GM12874 (cell line): ENCODE results near the gene ANGPTL5.
A peak's percentile ranks its signal among the peaks of the same experiment; 100 is the strongest.

Experiments
- TF ChIP-seq, protein P1 (sequence below): IDR thresholded peaks from 2 replicates; pipeline ENCODE4 v1.5.1; 2011; ENCODE audit warnings: low read depth, mild to moderate bottlenecking, control low read depth, low read length, moderate library complexity; ENCODE audit not compliant: insufficient read depth

ANGPTL5 gene

GRCh38 chr11:101866619-101867491 lies 49.5 kb downstream of the ANGPTL5 start:
- TF ChIP-seq, protein P1, sequence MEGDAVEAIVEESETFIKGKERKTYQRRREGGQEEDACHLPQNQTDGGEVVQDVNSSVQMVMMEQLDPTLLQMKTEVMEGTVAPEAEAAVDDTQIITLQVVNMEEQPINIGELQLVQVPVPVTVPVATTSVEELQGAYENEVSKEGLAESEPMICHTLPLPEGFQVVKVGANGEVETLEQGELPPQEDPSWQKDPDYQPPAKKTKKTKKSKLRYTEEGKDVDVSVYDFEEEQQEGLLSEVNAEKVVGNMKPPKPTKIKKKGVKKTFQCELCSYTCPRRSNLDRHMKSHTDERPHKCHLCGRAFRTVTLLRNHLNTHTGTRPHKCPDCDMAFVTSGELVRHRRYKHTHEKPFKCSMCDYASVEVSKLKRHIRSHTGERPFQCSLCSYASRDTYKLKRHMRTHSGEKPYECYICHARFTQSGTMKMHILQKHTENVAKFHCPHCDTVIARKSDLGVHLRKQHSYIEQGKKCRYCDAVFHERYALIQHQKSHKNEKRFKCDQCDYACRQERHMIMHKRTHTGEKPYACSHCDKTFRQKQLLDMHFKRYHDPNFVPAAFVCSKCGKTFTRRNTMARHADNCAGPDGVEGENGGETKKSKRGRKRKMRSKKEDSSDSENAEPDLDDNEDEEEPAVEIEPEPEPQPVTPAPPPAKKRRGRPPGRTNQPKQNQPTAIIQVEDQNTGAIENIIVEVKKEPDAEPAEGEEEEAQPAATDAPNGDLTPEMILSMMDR, result no peak

DNA sequence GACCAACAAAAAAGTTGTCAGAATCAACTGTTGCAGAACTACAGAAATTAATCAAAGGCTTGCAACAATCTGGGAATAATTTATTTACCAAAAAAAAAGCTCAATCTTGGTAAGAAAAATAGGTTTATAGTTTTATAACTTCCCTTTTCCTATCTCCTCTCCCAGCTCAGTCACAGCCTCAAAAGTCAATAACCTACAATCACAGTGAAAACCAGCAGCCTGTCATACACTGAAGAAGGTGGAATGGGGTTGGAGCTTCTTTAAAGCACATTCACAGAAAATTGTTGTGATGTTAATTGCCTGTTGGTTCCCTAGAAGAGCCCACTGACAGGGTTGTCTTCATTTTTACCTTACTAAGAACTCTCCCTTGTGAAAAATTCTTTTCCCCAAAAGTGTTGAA lies 52.2 kb downstream of the ANGPTL5 start:
- TF ChIP-seq, protein P1, result no peak

DNA sequence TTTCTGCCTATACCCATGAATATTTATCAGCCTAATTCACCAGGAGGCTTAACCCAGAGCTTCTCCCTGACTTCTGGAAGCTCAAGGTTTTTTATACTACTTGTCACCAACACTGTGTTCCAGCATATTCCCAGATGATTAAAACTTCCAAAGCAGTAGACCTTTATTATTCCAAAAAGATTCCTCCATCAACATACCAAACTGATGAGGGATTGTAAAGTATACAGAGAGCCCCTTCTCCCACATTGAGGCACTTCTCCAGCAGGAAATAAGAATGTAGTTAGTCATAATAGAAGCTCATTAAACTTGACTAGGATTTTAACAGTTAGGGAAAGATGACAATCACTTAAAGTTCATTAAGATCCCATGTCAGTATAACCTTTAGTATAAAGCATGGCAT lies 53.0 kb downstream of the ANGPTL5 start:
- TF ChIP-seq, protein P1, result no peak

DNA sequence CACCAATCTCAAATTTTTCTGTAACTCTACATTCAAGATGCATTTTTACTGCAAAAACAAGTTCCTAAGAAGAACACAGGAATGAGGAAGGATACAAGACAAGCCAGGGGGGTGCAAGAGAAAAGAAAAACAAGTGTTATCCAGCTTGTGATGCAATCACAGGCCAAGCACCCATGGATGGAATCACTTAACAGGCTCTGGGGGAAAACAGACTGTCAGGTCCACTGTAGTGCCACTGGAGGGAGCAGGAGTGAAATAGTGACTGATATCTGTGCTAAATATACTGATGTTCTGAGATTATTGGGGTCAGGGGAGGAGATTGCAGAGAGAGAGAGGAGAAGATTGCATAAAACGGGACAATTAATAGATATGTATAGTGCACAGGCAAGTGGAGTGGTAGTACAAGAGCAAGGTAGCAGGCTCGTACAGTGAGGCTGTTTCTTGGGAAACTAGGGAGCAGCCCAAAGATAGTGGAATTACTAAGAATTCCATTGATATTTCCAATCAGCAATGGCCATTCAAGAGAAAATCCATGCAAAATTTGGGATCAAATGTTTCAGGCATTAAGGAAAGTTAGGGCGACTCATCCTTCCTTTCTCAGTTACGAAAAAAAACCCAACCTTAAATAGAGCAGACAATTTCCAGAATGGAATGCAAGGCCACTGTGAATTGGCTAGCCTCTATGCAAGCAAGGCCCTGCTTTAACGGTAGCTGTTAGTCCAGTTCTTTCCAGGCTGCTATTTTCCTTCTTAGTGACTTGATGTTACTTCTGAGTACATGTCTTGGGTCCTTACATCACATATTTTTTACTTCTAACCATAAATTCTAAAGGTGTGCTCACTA lies 53.7 kb downstream of the ANGPTL5 start:
- TF ChIP-seq, protein P1, result 0 out of 2 replicates have a peak, but pooled peaks have one; percentile 3

GRCh38 chr11:101860696-101861427 lies 55.5 kb downstream of the ANGPTL5 start:
- TF ChIP-seq, protein P1, result peak; percentile 68

DNA sequence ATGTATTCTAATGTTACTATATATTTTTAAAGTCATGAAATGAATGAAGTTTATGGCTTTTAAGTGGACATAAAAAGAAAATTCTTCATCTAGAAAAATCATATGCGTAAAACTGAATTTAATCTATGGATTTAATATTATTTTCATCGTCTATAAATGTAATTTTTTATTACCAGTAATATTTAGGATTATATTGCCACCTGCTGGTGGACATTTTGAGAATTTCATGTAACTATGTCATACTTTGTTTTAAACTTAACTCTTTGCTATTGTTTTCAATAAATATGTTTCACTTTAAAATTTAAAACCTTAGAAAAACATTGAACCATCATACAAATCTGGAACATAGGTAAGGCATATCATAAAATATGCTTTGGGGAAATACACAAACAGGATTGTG lies 68.1 kb downstream of the ANGPTL5 start:
- TF ChIP-seq, protein P1, result no peak

GRCh38 chr11:101844608-101845007 lies 71.7 kb downstream of the ANGPTL5 start:
- TF ChIP-seq, protein P1, result no peak
